ENCODE data around the gene CSNK1D. TPM values are rescaled to one million over a fixed set of nuclear protein-coding genes. Genes with fewer than 3 reads are reported as not detected.
"Not testable (repeated sequence)": the region's sequence is repeated elsewhere in the genome, so short reads cannot be mapped to it uniquely, and the experiment has no call there.

Gene CSNK1D
- total RNA-seq, 1 experiment from 2014 or later, result 22.6 TPM

- DNase-seq (ENCODE audit: low read depth), result no peak
Observed at GRCh38 chr17:82274134-82275020, 877 bp upstream of the CSNK1D start.

DNA sequence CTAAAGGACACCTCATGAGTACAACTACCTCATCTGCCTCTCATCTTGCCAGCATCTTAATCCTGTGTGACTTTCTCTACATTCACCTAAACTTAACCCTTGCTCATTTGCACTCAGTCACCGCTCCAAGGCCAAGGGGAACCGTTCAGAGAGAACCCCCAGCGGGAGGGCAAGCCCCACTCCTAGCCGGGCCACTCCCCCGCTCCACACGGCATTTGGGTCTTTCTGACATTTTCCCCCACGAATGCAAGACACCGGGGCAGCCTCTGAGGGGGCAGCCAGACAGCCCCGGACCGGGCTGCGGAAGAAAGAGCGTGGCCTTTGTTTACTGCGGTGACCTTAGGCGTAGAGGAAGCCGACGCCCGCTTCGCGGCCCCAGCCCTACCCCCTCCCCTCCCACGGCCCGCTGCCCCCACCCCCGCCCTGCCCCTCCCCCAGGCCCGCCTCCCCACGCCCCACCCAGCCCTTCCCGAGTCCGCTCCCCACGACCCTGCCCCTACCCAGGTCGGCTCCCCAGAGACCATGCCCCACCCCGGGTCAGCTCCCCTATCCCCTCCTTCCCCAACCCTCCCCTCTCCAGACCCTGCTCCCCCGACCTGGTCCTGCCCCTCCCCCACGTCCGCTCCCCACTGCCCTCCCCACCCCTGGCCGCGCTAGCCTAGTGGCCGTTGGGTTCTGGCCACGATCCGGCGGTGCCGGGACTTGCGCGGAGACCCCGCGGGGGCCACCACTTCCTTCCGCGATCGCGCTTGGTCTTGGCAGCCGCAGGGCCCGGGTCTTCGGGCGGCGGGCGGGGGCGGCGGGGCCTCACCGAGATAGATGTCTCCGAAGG lies 789 bp downstream of the CSNK1D start:
- no peak for DNase-seq (ENCODE audit: low read depth)

- no peak for DNase-seq (ENCODE audit: low read depth)
Observed at GRCh38 chr17:82271401-82271800, 2.1 kb downstream of the CSNK1D start.

GRCh38 chr17:82270651-82271050 lies 2.8 kb downstream of the CSNK1D start:
- DNase-seq (ENCODE audit: low read depth), result no peak

- DNase-seq (ENCODE audit: low read depth), result no peak
Observed at GRCh38 chr17:82269882-82270500, 3.5 kb downstream of the CSNK1D start.

DNA sequence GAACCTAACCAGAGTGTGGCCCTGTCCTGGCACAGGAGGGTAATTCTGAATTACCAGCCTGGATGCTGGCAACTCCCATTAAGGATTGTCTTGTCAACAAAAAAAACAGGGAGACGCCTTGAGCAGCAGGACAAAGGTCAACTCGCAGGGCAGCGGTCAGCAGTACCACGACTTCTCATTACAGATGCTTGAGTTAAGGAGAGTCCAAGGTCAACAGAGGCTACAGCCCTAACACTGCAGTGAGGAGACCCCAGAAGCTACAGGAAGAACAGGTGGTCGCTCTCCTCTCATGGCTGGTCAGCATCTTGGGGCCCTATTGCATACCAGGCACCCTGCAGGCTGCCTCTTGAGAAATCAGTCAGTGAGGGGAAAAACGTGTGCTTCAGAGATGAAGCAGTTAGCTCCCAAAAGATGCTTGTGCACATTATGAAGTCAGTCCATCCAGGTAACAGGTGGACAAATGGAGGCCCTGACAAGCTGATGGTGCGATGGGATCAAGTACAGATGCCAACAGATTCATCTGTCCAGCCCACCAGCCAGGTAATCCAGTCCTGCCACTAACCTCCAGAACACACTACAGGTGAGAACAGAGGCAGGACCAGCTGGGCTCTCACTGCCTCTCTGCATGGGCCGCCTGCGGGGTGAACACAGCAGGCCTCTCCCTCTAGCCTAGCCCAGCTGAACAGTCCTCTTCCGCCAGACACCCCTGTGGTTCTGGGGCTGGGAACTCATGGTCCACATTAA lies 4.2 kb downstream of the CSNK1D start:
- no peak for DNase-seq (ENCODE audit: low read depth)

- DNase-seq (ENCODE audit: low read depth), result peak; percentile 96
Observed at GRCh38 chr17:82267575-82268379, 5.7 kb downstream of the CSNK1D start.

- DNase-seq (ENCODE audit: low read depth), result no peak
Observed at GRCh38 chr17:82266142-82266541, 7.4 kb downstream of the CSNK1D start.

DNA sequence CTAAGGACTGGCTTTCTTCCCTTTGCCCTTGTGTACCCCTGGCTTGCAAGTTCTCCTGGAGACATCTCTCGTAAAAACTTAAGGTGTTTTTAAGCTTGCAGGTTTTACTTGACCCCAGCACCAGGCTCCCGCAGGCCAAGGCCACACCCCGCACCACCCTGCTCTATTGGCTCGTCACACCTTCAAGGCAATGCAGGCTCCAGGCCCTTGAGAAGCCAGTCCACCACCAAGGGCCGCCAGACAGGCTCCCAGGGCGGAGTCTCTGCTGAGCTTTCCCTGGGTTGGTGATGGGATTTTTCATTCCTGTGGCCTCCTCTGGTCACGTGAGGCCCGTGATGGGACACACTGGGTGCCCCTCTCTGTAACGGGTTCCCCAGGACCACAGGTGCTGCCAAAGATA lies 9.9 kb downstream of the CSNK1D start:
- no peak for DNase-seq (ENCODE audit: low read depth)

GRCh38 chr17:82262344-82262743 lies 11.2 kb downstream of the CSNK1D start:
- DNase-seq (ENCODE audit: low read depth), result no peak

DNA sequence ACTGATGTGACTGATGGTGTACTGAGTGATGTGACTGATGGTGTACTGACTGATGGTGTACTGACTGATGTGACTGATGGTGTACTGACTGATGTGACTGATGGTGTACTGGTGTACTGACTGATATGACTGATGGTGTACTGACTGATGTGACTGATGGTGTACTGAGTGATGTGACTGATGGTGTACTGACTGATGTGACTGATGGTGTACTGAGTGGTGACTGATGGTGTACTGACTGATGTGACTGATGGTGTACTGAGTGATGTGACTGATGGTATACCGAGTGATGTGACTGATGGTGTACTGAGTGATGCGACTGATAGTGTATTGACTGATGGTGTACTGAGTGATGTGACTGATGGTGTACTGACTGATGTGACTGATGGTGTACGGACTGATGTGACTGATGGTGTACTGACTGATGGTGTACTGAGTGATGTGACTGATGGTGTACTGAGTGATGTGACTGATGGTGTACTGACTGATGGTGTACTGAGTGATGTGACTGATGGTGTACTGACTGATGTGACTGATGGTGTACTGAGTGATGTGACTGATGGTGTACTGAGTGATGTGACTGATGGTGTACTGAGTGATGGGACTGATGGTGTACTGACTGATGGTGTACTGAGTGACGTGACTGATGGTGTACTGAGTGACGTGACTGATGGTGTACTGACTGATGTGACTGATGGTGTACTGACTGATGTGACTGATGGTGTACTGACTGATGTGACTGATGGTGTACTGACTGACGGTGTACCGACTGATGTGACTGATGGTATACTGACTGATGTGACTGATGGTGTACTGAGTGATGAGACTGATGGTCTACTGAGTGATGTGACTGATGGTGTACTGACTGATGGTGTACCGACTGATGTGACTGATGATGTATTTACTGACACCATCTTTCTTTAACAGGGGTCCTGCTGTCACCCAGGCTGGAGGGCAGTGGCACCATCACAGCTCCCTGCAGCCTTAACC lies 13.2 kb downstream of the CSNK1D start:
- not testable (repeated sequence) for DNase-seq (ENCODE audit: low read depth)

GRCh38 chr17:82258555-82258954 lies 14.9 kb downstream of the CSNK1D start:
- no peak for DNase-seq (ENCODE audit: low read depth)

- DNase-seq (ENCODE audit: low read depth), result no peak
Observed at GRCh38 chr17:82257473-82257872, 16.0 kb downstream of the CSNK1D start.

DNA sequence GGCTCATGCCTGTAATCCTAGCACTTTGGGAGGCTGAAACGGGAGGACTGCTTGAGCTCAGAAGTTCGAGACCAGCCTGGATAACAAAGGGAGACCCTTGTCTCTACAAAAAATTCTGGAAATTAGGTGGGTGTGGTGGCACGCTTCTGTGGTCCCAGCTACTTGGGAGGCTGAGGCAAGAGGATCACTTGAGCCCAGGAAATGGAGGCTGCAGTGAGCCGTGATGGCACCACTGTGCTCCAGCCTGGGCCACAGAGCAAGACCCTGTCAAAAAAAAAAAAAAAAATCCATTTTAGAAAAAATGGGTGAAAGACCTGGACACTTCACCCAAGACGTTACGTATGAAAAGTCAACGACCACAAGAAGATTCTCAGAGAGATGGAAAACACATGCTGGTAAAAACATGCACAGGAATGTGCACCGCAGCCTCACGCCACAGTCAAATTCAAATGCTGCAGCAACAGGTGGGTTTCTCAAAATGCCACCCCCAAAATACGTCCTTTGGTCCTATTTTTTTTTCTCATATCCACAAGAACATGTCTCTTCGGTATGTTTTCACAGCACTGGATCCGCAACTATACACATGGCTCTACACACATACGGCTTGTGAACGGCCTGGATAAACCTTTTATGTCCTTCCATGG lies 17.1 kb downstream of the CSNK1D start:
- DNase-seq (ENCODE audit: low read depth), result no peak

DNA sequence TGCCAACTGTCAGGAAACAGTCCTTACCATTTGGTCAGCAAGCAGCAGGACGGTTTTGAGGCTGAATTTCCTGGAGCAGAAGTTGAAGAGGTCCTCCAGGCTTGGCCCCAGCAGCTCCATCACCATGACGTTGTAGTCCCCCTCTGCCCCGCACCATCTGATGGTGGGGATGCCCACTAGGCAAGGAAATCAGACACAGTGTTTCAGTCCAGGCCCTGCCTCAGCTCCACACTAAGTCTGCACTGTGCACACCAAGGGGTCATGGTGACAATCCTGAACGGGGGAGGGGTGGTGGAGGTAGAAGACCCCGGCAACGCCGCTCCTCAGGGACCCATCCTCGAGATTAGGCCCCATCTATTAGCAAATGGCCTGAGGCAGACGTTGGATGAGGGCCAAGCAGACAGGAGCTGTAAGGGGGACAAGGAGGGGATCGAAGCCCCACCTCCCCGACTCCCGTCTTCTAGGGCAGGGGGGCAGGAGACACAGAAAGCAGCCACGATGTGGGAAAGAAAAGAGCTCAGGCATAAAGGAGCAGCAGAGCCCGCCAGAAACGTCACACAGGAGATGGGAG lies 18.0 kb downstream of the CSNK1D start:
- DNase-seq (ENCODE audit: low read depth), result no peak

GRCh38 chr17:82254746-82255145 lies 18.8 kb downstream of the CSNK1D start:
- not testable (repeated sequence) for DNase-seq (ENCODE audit: low read depth)

DNA sequence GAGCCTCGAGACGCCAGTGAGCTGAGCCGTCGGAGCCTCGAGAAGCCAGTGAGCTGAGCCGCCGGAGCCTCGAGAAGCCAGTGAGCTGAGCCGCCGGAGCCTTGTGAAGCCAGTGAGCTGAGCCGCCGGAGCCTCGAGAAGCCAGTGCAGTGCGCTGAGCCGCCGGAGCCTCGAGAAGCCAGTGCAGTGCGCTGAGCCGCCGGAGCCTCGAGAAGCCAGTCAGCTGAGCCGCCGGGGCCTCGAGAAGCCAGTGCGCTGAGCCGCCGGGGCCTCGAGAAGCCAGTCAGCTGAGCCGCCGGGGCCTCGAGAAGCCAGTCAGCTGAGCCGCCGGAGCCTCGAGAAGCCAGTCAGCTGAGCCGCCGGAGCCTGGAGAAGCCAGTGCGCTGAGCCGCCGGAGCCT lies 19.4 kb downstream of the CSNK1D start:
- DNase-seq (ENCODE audit: low read depth), result not testable (repeated sequence)

DNA sequence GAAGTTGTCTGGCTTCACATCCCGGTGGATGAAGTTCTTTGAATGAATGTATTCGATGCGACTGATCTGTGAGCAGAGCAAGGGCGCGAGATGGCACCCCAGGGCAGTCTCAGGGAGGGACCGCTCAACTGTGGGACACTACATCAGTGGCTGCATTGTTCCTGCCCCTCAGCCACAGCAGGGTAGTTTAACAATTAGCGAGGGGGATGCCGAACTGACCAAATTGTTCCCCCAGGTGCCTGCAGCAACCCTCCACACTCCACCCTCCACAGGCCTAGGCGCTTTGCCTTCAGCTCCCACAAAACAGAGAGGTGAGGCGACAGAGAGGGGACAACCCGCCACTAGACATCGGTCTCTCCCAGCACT lies 20.3 kb downstream of the CSNK1D start:
- no peak for DNase-seq (ENCODE audit: low read depth)

Measured in RPMI7951 (cell line).